Germinal center (tissue), 1 donor: ENCODE results near the gene CACFD1.

ENCODE experiments used
- DNase-seq: peaks from one replicate; pipeline ENCODE4 v3.0.0; 2012; ENCODE audit warnings: mixed read lengths, low spot score

The CACFD1 gene

DNA sequence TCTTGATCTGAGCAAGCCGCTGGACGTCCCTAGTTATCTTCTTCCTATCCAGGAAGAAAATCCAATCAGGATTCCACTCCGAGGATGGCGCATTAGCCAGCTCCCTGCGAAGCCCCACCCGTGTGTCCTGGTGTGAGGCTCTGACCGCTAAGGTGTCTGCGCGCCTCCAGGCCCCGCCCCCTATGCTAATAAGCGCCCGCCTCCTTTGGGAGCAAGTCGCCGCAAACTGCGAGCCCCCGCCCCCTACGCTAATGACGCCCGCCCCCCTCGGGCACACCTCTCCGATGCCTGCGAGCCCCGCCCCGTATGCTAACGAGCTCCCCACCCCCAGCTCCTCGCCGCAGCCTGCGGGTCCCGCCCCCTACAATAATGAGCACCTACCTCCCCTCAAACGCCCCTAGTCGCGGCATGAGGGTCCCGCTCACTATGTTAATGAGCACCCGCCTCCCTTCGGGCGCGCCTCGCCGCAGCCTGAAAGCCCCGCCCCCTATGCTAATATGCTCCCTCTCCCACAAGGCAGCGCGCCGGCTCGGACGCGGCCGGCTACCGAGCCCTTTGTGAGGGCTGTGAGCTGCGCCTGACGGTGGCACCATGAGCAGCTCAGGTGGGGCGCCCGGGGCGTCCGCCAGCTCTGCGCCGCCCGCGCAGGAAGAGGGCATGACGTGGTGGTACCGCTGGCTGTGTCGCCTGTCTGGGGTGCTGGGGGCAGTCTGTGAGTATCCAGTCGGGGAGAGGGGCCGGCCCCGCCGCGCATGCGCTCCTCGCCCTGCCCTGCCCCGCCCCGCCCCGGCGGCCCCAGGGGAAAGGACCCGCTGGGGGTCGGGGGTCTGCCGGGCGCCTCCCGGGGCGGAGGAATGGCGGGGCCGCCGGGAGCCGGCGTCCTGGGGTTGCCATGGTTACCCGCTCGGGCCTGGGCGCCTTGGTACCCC is at the start of gene CACFD1:
CACFD1 (plus strand) TSS at position 503 of the 929 bp plus-strand sequence; CDS start at position 592, 89 bp downstream.
- DNase-seq, result peak; percentile 98

DNA sequence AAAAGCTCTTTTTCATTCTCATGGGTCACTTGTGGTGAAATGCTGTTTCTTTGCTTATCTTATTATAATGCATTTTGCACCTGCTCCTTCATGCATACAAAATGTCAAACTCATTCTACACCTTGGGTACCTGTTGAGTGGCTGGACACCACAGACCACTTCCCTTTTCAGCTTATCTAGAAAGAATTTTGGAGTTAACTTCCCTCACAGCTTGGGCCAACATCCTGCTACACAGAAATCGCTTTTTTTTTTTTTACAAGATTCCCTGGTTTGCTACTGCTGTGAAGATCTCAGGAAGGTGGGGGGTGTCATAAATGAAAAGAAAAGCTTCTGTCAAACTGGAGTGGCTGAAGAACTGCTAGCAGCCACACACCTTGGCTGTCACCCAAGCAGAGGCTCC is 44.6 kb upstream of the CACFD1 start:
- DNase-seq, result no peak

DNA sequence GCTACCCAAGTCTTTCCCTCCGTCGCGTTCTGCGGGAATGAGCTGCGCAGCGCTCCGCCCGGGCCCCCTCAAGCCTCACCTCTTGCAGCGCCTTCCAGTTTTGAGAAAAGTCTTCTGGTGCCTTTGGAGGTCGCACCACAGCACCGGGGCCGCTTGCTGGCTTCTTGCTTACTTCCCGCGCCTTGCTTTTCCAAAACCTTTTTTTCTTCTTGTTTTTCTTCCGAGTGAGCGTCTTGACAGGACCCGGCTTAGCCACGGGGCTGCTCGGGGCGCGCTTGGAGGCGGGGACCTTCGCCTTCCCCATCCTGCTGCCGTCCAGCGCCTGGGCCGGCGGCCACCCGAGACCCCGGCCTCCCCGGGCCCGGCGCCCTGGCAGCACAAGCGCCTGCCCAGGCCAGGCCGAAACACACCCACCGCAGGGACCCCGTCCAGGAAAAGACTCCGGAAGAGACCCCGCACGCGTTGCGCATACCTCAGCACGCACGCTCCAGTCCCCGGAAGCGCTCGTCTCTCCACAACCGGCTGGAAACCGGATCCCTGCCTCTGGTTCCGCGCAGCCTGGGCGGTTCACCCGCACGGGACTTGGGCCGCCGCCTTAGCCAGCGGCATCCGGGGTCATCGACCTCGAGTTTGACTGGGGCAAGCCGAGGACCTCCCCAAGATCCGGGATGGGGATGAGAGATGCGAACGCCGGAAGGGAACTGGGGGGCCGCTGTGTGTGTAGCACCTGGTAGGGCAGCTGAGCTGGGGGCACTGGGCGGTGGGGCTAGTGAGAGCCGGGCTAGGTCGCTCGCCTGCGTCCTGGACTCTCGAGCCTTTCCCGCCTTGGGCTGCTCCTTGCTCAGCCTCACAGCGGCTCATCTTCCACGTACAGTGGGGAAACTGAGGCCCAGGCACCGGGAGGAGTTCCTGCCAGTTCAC is 42.0 kb upstream of the CACFD1 start, which contains the start of gene REXO4:
REXO4 (minus strand) TSS at position 470 of the 921 bp plus-strand sequence; CDS start at position 304, 166 bp downstream.
- peak; percentile 72 for DNase-seq

DNA sequence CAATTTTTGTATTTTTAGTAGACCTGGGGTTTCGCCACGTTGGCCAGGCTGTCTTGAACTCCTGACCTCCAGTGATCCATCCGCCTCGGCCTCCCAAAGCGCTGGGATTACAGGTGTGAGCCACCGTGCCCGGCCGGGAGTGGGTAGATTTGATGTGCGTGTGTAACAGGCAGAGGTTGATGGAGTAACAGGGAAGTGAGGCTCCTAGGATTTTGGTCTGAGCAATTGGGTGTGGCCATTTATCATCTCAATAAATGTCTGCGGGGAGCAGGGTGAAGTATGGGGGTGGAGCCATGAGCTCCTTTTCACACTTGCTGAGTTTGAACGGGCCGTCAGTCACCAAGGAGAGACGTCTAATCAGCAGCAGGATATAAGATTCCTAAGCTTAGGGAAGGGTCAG is 40.8 kb upstream of the CACFD1 start:
- DNase-seq, result no peak

DNA sequence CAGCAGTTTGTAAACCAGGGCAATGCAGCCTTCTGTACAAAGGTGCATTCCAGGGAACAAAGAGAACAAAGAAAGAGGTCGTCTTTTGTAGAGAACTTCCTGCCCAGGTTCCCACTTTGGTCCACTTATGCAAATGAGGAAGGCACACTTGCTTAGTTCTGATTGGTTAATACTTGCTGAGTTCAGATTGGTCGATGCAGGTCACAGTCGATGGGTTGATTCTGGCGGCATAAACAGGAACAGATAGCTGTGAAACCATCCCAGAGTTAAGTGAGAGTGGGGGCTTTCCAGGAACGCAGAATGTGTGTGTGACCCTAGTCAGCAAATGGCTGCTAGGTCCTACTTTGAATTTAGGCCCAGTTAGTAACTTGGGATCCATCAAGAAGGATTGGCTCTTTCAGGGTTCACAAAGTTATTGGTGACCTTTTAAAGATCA is 39.4 kb upstream of the CACFD1 start:
- peak; percentile 71 for DNase-seq

DNA sequence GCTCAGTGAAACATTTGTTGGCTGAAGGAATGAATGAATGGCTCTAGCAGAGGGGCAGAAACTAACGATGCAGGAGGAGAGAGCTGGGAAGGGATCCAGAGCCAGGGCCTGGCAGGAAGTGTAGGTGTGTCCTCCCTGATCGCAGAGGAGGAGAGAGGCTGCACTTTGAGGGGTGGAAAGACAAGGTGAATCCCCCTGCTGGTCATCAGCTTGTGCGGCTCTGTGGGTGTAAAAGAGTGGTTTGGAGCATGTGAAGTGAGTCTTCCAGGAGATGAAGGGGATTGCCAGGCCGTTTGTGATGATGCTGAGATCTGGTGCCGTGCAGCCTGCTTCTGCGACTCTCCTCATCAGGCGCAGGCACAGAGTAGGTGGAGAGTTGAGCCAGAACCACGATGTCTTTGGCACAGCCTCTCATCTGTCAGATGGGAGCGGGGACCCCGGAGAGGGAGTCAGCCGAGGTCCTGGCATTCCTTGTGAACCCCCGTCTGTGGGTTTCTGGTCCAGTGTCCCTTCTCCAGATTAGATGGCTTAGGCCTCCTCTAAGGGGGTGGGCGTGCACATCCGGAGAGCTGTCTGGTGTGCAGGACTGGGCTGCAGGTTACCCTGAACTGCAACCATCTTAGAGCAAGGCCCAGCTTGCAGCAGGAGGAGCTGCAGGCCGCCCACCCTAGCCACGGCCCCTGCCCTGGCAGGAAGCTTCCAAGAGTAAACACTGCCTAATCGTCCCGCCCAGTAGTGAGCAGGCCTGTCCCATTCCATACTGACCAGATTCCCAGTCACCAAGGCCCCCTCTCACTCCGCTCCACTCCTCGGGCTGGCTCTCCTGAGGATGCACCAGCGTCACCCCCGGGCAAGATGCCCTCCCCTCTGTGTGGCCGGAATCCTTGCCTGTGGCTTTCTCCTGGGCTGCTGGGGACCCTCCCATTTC is 37.9 kb upstream of the CACFD1 start, which contains the start of gene ADAMTS13:
ADAMTS13 (plus strand) TSS at position 753 of the 928 bp plus-strand sequence; CDS start at position 830, 77 bp downstream.
- no peak for DNase-seq

DNA sequence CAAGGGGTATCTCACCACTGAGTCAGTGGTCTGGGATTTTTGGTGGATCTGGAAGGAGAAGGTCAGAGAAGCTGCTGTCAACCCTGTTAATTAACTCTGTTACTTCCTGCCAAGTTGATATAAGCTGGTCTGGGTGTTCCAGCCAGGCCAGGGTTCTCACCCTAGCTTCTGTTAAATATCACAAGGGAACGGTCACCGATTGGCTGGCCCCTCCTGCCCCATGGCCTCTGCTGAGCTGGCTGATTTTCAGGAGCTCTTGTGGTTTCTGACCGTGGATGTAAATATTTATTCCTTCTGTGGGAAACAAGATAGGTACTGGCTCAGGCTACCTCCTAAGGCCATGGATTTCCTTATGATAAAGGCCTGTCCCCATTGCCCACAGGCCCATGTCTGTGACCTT is 36.6 kb upstream of the CACFD1 start:
- no peak for DNase-seq

DNA sequence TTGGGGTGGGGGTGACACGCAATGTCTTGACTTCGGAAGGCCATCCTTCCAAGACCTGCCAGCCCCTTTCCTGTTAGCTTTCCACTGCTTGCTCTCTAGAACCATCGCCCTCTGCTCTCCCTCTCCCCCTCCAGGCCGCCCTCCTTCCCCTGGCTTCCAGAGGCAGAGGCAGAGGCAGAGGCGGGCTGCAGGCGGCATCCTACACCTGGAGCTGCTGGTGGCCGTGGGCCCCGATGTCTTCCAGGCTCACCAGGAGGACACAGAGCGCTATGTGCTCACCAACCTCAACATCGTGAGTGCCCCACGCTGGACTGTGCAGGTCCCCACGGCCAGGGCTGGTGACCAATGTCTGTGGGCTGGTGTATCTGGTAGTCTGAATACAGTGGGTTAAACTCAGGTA is 35.6 kb upstream of the CACFD1 start:
- DNase-seq, result no peak

DNA sequence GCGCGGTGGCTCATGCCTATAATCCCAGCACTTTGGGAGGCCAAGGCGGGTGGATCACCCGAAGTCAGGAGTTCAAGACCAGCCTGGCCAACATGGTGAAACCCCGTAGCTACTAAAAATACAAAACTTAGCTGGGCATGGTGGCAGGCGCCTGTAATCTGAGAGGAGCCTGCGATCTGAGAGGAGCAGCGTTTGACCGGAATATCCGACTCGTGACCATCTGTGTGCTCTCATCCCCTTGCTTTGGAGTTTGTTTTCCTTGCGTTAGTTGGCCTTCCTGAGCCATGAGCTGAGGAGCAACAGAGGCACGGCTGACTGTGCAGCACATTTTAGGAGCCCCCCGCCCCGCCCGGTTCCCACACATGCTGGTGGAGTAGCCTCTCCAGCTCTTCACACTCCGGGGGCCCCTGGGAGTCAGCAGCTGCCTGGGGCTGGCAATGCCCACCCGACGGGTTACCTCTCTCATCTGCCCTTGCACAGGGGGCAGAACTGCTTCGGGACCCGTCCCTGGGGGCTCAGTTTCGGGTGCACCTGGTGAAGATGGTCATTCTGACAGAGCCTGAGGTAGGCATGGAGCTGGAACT is 34.6 kb upstream of the CACFD1 start:
- no peak for DNase-seq

DNA sequence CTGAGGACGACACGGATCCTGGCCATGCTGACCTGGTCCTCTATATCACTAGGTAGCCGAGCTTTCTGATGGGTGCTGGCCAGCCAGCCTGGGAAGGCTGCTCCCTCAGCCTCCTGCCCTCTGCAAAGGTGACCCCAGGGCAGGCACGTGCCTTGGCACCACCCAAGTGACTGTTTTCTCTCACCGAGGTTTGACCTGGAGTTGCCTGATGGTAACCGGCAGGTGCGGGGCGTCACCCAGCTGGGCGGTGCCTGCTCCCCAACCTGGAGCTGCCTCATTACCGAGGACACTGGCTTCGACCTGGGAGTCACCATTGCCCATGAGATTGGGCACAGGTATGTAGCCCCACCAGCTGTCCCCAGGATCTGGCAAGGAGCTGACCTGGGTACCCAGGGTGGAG is 33.8 kb upstream of the CACFD1 start:
- no peak for DNase-seq

DNA sequence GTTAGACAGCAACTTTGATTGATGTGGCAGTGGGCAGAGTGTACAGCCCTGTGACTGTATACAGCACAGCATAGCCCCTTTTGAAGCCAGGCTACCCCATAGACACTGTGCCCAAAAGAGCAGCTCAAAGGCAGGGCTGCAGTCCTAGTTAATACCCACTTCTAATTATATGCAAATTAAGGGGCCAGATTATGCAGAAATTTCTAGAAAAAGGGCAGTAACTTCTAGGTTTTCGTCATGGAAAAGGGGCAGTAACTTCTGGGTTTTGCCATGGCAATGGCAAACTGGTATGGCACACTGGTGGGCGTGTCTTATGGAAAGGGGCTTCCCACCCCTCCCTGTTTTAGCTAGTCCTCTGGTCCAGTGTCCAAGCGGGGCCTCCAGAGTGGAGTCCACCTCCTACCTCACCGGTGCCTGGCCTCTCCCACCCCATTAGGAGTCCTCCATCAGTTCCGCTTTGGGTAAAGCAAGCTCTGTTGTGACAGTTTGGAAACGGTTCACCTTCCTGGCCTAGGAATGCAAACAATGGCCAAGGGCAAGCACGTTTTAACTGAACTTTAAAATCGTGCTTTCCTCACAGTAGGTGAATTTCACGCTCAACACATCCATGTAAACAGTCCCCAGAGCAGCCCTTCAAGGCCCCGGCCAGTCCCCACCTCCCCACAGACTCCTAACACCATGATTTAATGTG is 32.0 kb upstream of the CACFD1 start:
- DNase-seq, result no peak

DNA sequence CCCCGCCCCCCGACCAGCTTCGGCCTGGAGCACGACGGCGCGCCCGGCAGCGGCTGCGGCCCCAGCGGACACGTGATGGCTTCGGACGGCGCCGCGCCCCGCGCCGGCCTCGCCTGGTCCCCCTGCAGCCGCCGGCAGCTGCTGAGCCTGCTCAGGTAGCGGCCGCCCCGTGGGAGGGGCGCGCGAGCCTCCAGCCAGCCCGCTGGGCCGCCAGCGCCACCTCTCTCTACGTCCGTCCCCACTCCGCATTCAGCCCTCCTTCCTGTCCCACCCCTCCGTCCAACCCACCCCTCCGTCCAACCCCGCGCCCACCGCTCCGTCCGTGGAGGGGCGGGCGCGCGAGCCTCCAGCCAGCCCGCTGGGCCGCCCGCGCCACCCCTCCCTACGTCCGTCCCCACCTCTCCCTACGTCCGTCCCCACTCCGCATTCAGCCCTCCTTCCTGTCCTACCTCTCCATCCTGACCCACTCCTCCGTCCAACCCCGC is 31.1 kb upstream of the CACFD1 start:
- no peak for DNase-seq

DNA sequence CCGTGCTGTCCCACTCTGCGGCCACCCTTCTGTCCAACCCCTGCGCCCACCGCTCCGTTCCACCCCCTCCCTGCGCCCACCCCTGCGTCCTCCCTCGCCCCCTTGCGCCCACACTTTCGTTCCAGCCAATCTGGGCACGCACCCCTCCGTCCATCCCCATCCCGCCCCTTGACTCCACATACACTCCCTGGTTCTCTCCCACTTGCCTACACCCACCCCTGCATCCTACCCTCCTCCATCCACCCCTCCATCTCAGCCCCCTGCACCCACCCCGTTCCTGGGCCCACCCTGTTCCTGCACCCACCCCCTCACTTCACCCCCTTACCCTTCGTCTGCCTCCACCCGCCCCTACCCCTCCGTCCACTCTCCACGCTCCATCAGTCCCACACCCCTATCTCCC is 30.6 kb upstream of the CACFD1 start:
- no peak for DNase-seq

DNA sequence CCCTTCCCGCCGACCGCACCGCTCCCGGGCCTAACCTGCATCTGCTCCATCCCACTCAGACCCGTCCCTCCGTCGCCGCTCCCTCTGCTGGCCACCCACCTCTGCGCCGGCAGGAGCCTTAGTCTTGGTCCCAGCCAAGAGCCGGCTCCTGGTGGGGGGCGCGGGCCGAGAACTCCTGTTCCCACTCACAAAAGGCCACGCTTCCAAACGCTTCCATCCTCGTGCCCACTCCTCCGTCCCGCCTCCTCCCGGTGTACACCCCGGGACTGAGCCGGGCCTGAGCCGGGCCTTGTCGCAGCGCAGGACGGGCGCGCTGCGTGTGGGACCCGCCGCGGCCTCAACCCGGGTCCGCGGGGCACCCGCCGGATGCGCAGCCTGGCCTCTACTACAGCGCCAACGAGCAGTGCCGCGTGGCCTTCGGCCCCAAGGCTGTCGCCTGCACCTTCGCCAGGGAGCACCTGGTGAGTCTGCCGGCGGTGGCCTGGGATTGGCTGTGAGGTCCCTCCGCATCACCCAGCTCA is 30.1 kb upstream of the CACFD1 start:
- DNase-seq, result peak; percentile 45

DNA sequence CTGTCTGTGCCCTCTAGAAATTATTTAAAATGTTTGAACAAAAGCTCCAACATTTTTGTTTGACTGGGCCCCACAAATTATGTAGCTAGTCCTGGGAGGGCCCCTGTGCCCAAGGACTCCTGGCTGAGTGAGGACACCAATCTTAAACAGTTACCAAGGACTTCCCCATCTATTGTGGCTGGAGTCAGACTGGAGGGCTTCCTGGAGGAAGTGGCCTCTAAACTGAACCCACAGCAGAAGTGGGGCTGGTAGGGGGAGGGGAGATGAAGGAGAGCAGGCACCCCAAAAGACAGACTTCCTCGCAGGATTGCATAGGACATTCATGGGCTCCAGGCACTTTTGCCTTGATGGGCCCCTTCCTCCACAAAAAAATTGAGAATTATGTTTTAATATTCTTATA is 29.5 kb upstream of the CACFD1 start:
- DNase-seq, result no peak

DNA sequence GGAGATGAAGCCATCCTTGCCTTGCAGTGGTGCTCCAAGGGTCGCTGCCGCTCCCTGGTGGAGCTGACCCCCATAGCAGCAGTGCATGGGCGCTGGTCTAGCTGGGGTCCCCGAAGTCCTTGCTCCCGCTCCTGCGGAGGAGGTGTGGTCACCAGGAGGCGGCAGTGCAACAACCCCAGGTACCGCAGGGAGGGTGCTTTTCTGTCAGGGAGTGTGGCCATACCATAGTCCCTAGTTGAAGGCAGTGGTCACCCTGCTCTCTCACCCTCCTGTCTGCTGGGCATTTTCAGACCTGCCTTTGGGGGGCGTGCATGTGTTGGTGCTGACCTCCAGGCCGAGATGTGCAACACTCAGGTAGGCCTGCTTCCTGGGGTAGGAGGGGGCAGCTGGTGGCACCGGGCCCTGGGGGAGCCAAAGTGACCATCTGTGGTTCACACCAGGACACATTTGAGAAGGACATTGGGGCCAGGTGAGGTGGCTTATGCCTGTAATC is 26.4 kb upstream of the CACFD1 start:
- DNase-seq, result no peak

DNA sequence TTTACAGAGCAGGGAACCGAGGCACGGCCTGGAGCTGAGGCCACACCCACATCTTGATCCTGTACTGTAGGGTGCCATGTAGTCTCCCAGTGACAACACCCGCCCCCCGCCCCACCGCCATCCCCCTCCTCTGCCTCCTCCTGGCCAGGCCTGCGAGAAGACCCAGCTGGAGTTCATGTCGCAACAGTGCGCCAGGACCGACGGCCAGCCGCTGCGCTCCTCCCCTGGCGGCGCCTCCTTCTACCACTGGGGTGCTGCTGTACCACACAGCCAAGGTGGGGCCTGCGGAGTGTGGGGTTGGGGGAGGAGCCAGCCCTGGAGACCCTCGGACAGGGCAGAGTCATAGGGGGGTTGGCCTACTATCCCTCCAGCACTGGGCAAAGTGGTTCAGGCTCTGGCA is 23.1 kb upstream of the CACFD1 start:
- DNase-seq, result no peak

DNA sequence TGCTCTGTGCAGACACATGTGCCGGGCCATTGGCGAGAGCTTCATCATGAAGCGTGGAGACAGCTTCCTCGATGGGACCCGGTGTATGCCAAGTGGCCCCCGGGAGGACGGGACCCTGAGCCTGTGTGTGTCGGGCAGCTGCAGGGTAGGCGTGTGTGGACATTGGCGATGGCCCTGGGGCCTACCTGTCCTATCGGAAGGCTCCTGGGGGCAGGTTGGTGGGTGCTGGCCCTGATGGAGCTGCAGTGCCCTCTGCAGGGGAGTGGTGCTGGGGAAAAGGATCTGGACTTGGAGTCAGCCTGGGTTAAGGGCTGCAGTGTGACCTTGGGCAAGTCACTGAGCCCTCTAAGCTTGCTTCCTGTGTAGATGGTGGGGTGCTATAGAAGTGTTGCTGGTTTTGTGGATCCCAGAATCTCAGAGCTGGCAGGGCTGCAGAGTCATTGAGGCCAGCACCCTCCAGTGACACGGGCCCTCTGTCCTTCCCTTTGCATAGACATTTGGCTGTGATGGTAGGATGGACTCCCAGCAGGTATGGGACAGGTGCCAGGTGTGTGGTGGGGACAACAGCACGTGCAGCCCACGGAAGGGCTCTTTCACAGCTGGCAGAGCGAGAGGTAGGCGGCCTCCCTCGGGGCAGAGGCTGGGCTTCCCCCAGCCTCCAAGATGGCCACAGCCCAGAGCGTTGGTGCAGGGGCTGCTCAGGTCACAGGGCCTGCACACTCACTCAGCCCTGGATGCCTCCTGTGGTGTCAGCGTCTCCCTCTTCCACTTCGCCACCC is 21.8 kb upstream of the CACFD1 start:
- no peak for DNase-seq

DNA sequence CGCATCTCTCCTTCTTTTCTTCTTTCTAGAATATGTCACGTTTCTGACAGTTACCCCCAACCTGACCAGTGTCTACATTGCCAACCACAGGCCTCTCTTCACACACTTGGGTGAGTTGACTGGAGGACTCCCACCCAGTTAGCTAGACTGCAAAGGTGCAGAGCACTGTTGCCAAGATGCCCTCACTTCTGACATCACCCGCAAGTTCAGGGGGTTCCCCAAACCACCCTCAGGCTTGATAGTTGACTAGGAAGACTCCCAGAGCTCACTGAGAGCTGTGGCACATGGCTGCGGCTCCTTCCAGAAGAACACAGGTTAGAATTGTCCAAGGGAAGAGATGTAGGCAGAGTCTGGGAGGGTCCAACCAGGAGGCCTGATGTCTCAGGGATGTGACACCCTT is 20.4 kb upstream of the CACFD1 start:
- DNase-seq, result no peak
